Neural cell (in vitro differentiated cells): ENCODE data around the gene ADH6. TPM values are rescaled to one million over a fixed set of nuclear protein-coding genes. Genes with fewer than 3 reads are reported as not detected.

Experiments
- H2AFZ ChIP-seq: fragments of 200-600, 300-800 bp; sonication (generic), shearing (Covaris generic); 2 replicates; pipeline ENCODE4 v1.6.0; 2014; ENCODE audit warnings: low read depth, mild to moderate bottlenecking, antibody characterized with exemption, low read length, moderate library complexity
- H3F3A ChIP-seq: fragments of 200-600 bp; shearing (Covaris generic); 2 replicates; pipeline ENCODE4 v1.6.1; 2016; ENCODE audit warnings: mild to moderate bottlenecking, moderate library complexity, mixed read lengths, antibody characterized with exemption, low read length; ENCODE audit not compliant: insufficient read depth, poor library complexity, severe bottlenecking
- H3K27ac ChIP-seq: fragments of 200-600, 300-800 bp; sonication (generic), shearing (Covaris generic); 2 replicates; pipeline ENCODE4 v1.5.1; 2014; ENCODE audit warnings: mild to moderate bottlenecking, low read length, moderate library complexity
- H3K27me3 ChIP-seq: fragments of 300-800, 200-600 bp; sonication (generic), shearing (Covaris generic); 2 replicates; pipeline ENCODE4 v1.6.0; 2014; ENCODE audit warnings: mild to moderate bottlenecking, low read depth, low read length, moderate library complexity; ENCODE audit not compliant: insufficient read depth
- H3K36me3 ChIP-seq: fragments of 300-800, 200-600 bp; sonication (generic), shearing (Covaris generic); 2 replicates; pipeline ENCODE4 v1.5.1; 2014; ENCODE audit warnings: mild to moderate bottlenecking, antibody characterized with exemption, low read length, moderate library complexity; ENCODE audit not compliant: insufficient read depth
- H3K4me2 ChIP-seq: fragments of 300-800, 200-600 bp; sonication (generic), shearing (Covaris generic); 2 replicates; pipeline ENCODE4 v1.6.0; 2014; ENCODE audit warnings: mild to moderate bottlenecking, low read length
- H3K4me3 ChIP-seq: fragments of 300-800, 200-600 bp; sonication (generic), shearing (Covaris generic); 2 replicates; pipeline ENCODE4 v1.5.1; 2014; ENCODE audit warnings: mild to moderate bottlenecking, low read length, moderate library complexity
- H3K79me2 ChIP-seq: fragments of 200-600 bp; shearing (Covaris generic); replicated peaks from 2 replicates; pipeline ENCODE4 v1.6.0; 2014; ENCODE audit warnings: mild to moderate bottlenecking, low read length, moderate library complexity; ENCODE audit not compliant: insufficient read depth
- H3K9ac ChIP-seq: fragments of 300-800, 200-600 bp; sonication (generic), shearing (Covaris generic); 2 replicates; pipeline ENCODE4 v1.6.1; 2016; ENCODE audit warnings: mild to moderate bottlenecking, low read length, mixed read lengths
- H3K9me2 ChIP-seq: fragments of 200-600 bp; shearing (Covaris generic); 2 replicates; pipeline ENCODE4 v1.6.1; 2016; ENCODE audit warnings: mild to moderate bottlenecking, low read length, mixed read lengths; ENCODE audit not compliant: insufficient read depth
- H3K9me3 ChIP-seq: fragments of 200-600, 300-800 bp; sonication (generic), shearing (Covaris generic); 2 replicates; pipeline ENCODE4 v1.6.1; 2016; ENCODE audit warnings: mild to moderate bottlenecking, mixed run types, low read length, moderate library complexity, mixed read lengths
- H4K20me1 ChIP-seq: fragments of 200-600 bp; shearing (Covaris generic); 2 replicates; pipeline ENCODE4 v1.6.1; 2016; ENCODE audit warnings: mild to moderate bottlenecking, mixed run types; ENCODE audit not compliant: insufficient read depth
- CTCF ChIP-seq: fragments of 450-650 bp; IDR thresholded peaks from 2 replicates; pipeline ENCODE4 v1.5.1; 2014; ENCODE audit warnings: antibody characterized with exemption, mild to moderate bottlenecking, moderate library complexity; ENCODE audit not compliant: poor library complexity, severe bottlenecking
- EP300 ChIP-seq: fragments of 450-650 bp; conservative IDR thresholded peaks from 2 replicates; pipeline ENCODE4 v1.6.1; 2014; ENCODE audit warnings: antibody characterized with exemption, mild to moderate bottlenecking, moderate library complexity; ENCODE audit not compliant: poor library complexity, severe bottlenecking
- EZH2 ChIP-seq: fragments of 200-600, 300-800 bp; shearing (Covaris generic), sonication (generic); IDR thresholded peaks from 2 replicates; pipeline ENCODE4 v1.6.1; 2014; ENCODE audit warnings: antibody characterized with exemption, low read length, borderline replicate concordance, mild to moderate bottlenecking; ENCODE audit not compliant: insufficient read depth, poor library complexity, severe bottlenecking
- MXI1 ChIP-seq: fragments of 450-650 bp; conservative IDR thresholded peaks from 2 replicates; pipeline ENCODE4 v1.6.1; 2014; ENCODE audit warnings: antibody characterized with exemption, mild to moderate bottlenecking; ENCODE audit not compliant: poor library complexity, severe bottlenecking
- POLR2AphosphoS5 ChIP-seq: IDR thresholded peaks from 2 replicates; pipeline ENCODE4 v1.6.1; 2012
- RAD21 ChIP-seq: fragments of 450-650 bp; conservative IDR thresholded peaks from 2 replicates; pipeline ENCODE4 v1.6.1; 2014; ENCODE audit warnings: antibody characterized with exemption, mild to moderate bottlenecking, moderate library complexity
- REST ChIP-seq: IDR thresholded peaks from 2 replicates; pipeline ENCODE4 v1.6.1; 2012; ENCODE audit warnings: borderline replicate concordance
- SMC3 ChIP-seq: fragments of 450-650 bp; conservative IDR thresholded peaks from 2 replicates; pipeline ENCODE4 v1.6.1; 2014; ENCODE audit warnings: antibody characterized with exemption, mild to moderate bottlenecking, moderate library complexity; ENCODE audit not compliant: poor library complexity
- TAF1 ChIP-seq: IDR thresholded peaks from 2 replicates; pipeline ENCODE4 v1.6.1; 2012; ENCODE audit warnings: low read depth
- polyA plus RNA-seq: library from polyadenylated mRNA; depleted of rRNA; stranded (reverse); fragments of >200 nt; gene quantifications from 2 replicates; pipeline ENCODE4 v1.2.3, GENCODE V29; 2014

ADH6 gene
- polyA plus RNA-seq, 1 donor from 2014 or later = not detected

DNA sequence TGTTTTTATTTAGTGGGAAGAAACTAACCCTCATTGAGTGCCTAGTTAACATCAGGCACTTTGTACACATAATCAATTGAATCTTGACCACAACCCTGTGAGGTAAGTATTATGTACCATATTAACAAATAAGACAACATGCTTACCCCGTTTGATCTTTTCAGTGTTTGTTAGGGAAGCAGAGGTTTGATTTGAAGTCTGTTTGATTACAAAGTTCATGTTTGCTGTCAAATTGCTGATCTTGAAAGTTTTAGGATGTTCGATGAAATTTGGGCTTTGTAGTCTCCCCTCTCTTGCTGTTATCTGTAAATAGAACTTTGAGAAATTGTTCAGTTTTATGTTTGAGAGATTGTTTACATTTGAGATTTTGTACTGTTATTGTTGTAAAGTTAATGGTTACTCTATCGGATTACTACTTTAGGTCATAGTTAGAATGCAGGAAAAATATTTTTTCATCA, 61.5 kb downstream of the ADH6 start:
- H3K27me3 ChIP-seq = no peaks in the 10 kb centered on the region
- no peak overlapping the region for H3K9ac ChIP-seq
- no peaks in the 10 kb centered on the region for H3K36me3 ChIP-seq
- H3F3A ChIP-seq = no peaks in the 10 kb centered on the region
- no peak overlapping the region for H3K27ac ChIP-seq
- no peaks in the 10 kb centered on the region for H3K9me2 ChIP-seq
- no peak for TF ChIP-seq EZH2
- TF ChIP-seq TAF1 = no peak
- no peak for TF ChIP-seq RAD21
- TF ChIP-seq SMC3 = no peak
- TF ChIP-seq MXI1 = no peak
- TF ChIP-seq EP300 = no peak
- TF ChIP-seq POLR2AphosphoS5 = no peak
- no peak for TF ChIP-seq REST
- no peak for TF ChIP-seq CTCF
- no peaks in the 10 kb centered on the region for H4K20me1 ChIP-seq
- no peak overlapping the region for H3K4me2 ChIP-seq
- no peak overlapping the region for H2AFZ ChIP-seq
- H3K9me3 ChIP-seq = no peaks in the 10 kb centered on the region
- H3K4me3 ChIP-seq = no peak overlapping the region
- H3K79me2 ChIP-seq = no peaks in the 10 kb centered on the region

- Histone ChIP-seq H3F3A (no peaks in the 10 kb centered on the region), H3K4me3 (no peak overlapping the region), H3K79me2 (no peaks in the 10 kb centered on the region), H2AFZ (no peak overlapping the region), H3K36me3 (no peaks in the 10 kb centered on the region), H3K27me3 (no peaks in the 10 kb centered on the region), H3K9ac (no peak overlapping the region), H3K4me2 (no peak overlapping the region), H3K9me3 (no peaks in the 10 kb centered on the region), H3K9me2 (no peaks in the 10 kb centered on the region), H4K20me1 (no peaks in the 10 kb centered on the region), H3K27ac (no peak overlapping the region)
- TF ChIP-seq REST (no peak), POLR2AphosphoS5 (no peak), RAD21 (no peak), TAF1 (no peak), SMC3 (no peak), MXI1 (no peak), EZH2 (no peak), CTCF (no peak), EP300 (no peak)
These were observed 62.1 kb downstream of the ADH6 start for GRCh38 chr4:99156992-99157391.
